HG03175 (cell line): ENCODE data around the gene SERPINI1.
"Not testable (repeated sequence)": the region's sequence is repeated elsewhere in the genome, so short reads cannot be mapped to it uniquely, and the experiment has no call there.

ENCODE experiments used
- ATAC-seq: cut with Tn5 transposase; IDR thresholded peaks from one replicate; pipeline ENCODE4 v1.9.1; 2021; ENCODE audit warnings: mild to moderate bottlenecking, moderate library complexity; ENCODE audit not compliant: unreplicated experiment

The SERPINI1 gene

GRCh38 chr3:167785790-167786189 lies 50.3 kb downstream of the SERPINI1 start:
- no peak for ATAC-seq

GRCh38 chr3:167787440-167787839 lies 51.9 kb downstream of the SERPINI1 start:
- ATAC-seq: no peak

DNA sequence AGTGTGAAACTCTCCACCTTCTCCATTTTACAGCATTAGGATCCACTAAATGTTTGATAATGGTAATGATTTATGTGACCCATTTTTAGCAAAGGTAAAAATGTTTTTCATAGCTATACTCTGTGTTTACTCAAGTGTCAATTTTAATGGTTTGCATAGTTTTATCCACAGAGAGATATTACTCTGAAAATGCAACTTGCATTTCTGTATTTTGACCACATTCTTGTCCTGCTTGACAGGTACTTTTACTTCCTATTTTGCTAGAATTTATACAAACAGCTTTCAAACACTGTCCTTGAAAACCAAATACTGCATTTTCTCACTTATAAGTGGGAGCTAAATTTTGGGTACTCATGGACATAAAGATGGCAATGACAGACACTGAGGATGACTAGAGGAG lies 62.9 kb downstream of the SERPINI1 start:
- no peak for ATAC-seq

DNA sequence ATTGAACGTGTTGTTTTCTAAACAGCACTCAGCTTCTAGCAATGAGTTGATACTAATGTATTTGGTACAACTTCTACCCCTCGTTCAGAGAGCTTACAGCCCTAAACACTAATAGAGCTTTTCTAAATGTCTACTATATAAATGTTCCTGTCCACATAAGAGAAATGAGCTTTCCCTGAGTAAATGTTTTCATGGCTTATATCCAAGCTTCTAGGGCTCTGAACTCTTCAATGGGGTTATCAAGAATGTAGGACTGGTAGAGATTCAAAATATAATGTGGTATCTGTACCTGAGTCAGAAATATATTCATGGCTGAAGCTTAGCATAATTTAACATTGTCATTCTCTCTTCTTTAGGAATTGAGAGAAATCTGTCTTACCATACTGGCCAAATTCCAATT lies 73.4 kb downstream of the SERPINI1 start:
- ATAC-seq: no peak

DNA sequence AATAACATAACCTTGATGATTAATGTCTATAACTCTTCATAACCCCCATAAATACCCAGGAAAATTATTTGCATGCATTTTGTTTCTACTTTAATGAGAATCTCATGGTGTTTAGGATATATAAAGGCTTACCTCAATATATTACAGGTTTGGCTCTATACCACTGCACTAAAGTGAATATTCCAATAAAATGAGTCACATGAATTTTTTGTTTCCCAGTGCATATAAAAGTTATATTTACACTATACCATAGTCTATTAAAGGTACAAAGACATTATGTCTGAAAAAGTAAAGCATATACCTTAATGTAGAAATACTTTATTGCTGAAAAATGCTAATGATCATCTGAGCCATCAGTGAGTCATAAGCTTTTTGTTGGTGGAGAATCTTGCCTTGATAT lies 74.7 kb downstream of the SERPINI1 start:
- no peak for ATAC-seq

GRCh38 chr3:167811031-167811430 lies 75.5 kb downstream of the SERPINI1 start:
- no peak for ATAC-seq

DNA sequence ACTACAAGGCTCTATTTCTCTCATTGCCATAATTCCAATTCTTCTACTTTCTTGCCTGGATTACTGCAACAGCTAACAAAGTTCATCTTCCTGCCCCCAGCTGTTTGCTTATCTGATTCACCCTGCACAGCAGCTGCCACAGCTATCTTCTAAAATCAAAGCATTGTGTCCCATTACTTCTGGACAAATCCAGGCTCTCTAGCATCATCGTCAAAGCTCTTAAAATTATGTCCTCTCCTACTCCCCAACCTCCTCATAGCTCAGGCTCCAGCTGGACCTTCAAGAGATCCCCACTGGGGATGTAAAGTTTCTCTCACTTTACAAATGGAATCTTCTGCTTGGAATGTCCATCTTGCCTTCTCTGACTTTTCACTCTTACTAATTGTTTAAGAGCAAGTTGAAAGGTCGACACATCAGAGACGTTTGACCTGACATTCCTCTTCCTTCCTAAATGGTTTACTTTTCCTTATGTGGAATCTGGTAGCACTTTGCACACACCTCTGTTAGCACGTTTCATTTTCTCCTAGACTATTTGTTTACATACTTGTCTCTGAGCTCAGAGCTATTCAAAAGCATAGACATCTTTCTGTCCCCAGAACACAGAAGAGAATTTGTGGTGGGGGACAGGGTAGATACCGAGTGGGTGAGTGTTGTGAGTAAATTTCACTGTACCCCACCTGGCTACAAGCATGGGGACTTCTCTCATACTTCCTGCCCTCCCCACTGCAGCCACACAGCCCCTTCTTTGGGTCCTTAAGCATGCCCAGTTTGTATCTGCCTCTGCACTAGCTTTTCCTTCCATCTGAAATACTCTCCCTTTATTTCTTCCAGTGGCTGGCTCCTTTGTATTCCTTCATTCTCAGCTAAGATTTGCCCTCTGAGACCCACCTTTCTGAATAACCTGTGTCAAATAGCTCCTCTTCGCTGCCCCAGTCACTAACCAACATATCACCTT lies 77.9 kb downstream of the SERPINI1 start:
- no peak for ATAC-seq

GRCh38 chr3:167814441-167814951 lies 79.0 kb downstream of the SERPINI1 start:
- ATAC-seq: no peak

DNA sequence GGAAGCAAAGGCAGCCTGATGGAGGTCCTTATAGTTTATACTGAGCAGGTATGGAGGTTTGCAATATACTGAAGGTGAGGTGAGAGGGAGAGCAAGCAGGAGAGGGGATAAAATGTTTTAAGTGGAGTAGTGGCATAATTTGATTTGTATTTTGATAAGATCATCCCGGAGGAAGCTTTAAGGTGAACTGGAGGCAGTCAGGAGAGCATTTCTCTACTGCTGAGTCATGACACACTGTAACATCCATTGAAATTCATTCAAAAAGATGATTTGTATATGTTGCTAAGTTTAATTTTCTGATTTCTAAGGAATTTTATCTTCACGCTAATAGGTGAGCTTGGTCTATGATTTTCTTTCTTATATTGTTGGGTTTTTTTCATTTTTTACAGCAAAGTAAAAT lies 81.4 kb downstream of the SERPINI1 start:
- no peak for ATAC-seq

DNA sequence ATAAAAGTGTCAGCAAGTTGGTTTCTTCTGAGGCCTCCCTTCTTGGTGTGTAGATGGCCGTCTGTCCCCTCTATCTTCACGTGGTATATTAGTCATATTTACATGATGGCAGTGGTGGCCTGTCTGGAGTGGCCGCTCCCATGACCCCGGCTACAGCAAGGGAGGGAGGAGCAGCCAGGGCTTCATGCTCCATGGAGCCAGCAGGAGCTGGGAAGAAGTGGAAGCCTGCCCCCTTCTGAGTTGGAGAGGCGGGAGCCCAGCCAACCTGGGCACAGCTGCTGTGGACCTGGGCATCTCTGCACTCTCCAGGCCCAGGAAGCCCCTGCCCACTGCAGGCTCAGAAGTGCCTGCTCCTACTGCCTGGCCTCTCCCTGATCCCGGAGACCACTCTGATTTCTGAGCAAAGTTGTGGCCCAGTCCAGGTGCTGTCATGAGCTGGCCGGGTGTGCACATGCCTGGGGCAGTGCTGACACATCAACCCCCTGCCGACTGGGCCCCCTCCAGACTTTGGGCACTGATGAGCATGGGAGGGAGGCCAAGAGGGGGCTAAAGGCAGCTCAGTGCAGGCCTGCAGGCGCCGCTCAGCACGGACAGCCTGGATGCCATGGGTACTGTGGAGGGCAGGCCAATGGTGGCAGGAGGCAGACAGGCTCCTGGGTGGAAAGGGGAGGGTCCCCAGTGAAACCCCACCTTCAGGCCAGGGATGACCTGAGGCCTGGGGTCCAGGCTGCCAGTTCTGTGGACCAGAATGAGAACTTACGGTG lies 84.8 kb downstream of the SERPINI1 start:
- no peak for ATAC-seq

- no peak for ATAC-seq
Measured at GRCh38 chr3:167821248-167821805, 85.8 kb downstream of the SERPINI1 start.

- no peak for ATAC-seq
Measured at GRCh38 chr3:167823738-167824137, 88.2 kb downstream of the SERPINI1 start.

GRCh38 chr3:167827588-167827987 lies 92.1 kb downstream of the SERPINI1 start:
- ATAC-seq: not testable (repeated sequence)

DNA sequence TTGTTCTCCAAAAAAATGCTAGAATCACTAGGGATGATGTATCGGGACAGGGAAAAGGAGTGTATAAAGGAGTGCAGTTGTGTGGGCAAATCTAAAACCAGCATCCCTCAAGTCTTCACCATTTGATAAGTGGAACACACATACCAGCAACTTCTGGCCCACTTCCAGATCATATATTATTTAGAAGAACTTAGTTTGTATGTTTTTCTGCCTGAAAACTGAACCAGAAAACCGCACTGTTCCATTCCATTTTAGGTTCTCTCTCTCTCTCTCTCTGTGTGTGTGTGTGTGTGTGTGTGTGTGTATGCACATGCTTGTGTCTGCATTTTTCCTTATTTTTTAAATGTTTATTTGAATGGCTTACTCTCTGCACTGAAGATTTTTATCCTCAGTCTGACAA lies 93.5 kb downstream of the SERPINI1 start:
- no peak for ATAC-seq

DNA sequence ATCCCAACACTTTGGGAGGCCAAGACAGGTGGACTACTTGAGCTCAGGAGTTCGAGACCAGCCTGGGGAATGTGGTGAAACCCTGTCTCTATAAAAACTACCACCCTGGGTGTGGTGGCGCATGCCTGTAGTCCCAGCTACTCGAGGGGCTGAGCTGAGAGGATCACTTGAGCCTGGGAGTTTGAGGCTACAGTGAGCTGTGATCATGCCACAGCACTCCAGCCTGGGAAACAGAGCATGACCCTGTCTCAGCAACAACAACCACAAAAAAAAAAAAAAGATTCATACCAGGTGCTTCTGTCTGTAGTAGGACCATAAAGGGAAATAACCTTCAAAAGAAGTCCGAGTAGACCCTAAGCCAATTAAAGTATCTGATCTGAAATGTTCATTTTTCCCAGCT lies 94.5 kb downstream of the SERPINI1 start:
- peak; percentile 50 for ATAC-seq

DNA sequence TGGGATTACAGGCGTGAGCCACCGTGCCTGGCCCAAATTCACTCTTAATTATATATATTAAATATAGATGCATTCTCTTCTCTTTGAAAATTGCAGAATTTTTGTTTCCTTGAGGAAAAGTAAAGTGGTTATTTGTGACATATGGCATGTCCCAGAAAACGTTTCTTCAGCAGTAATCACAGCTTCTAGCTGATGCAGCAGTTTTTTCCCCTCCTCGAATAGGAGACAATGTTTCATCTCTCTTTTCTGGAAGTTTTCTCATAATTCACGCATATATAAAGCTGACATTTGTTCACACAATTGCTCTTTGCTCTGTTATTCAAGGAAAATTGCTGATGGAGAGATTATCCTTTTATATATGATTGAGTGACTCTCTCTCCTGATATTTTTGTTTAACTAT lies 99.8 kb downstream of the SERPINI1 start:
- no peak for ATAC-seq

DNA sequence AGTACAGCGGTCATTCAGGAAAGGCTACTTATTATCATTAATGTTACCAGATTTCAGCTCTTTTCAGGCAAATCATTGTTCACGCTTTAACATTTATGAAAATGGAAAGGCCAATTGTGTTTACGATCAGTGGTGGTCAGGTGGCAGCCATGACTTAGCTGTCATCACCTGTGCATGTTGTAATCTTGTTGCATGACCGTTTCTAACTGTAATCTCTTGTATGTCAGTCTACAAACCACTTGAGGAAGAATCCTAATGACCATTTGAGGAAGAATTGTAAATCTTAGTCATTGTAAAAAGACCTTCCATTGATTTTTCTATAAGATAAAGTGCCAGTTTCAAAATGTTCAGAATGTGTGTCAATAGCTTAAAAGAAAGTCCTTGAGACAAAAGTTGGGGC lies 100.4 kb downstream of the SERPINI1 start:
- no peak for ATAC-seq

- no peak for ATAC-seq
Measured at GRCh38 chr3:167837466-167837865, 101.9 kb downstream of the SERPINI1 start.

- peak; percentile 35 for ATAC-seq
Measured at GRCh38 chr3:167839460-167840134, 104.1 kb downstream of the SERPINI1 start.

GRCh38 chr3:167840247-167840646 lies 104.7 kb downstream of the SERPINI1 start:
- ATAC-seq: no peak

GRCh38 chr3:167843481-167843880 lies 108.0 kb downstream of the SERPINI1 start:
- ATAC-seq: peak; percentile 22
